ENCODE measurements around the gene SMG7. TPM values are rescaled to one million over a fixed set of nuclear protein-coding genes. Genes with fewer than 3 reads are reported as not detected.
A peak's percentile ranks its signal among the peaks of the same experiment; 100 is the strongest.

Gene SMG7
- total and polyA plus RNA-seq, 12 donors: 16.0 to 46.6 (median 37.8) TPM

- peak in 1 of 2 donors; percentile 20 for DNase-seq
- no peaks in the 10 kb centered on the region for H3K9me3 ChIP-seq
- H3K36me3 ChIP-seq: peaks cover 0 to 97% (median 59%) of the 10 kb centered on the region in 9 donors
- no peak overlapping the region for H3K4me3 ChIP-seq
- H3K4me1 ChIP-seq: peaks cover 0 to 43% (median 19%) of the 10 kb centered on the region in 9 donors
- intact Hi-C loops (cut with DNase I): loop anchor here in 8 of 10 donors (1.0 to 10.0 kb wide), 7 partner anchors 69 to 261 kb away; partner anchors contain the start of gene SMG7 (in 5 of the 8)
- WGBS, 2 donors: 36 to 44% methylated on average over 2 of the region's 2 CpGs
- peak overlapping the region in 1 of 10 donors; percentile 54 for H3K27ac ChIP-seq
- no peaks in the 10 kb centered on the region for H3K27me3 ChIP-seq
- peak; percentile 72 to 83 (median 78) for ATAC-seq
- TF ChIP-seq CTCF (IDR thresholded peaks at IDR 0.05): peak; percentile 16 to 73 (median 65)
Observed at GRCh38 chr1:183543619-183544204, 71.4 kb downstream of the SMG7 start.

- peak overlapping the region in 2 of 10 donors; percentile 23 to 37 for H3K27ac ChIP-seq
- ATAC-seq (peak in 4 of 8 donors; percentile 28 to 57 (median 46)), DNase-seq (peak in 1 of 2 donors; percentile 10)
- no peak for TF ChIP-seq CTCF (IDR thresholded peaks at IDR 0.05)
- no peak overlapping the region for H3K4me3 ChIP-seq
- peaks cover 0 to 97% (median 54%) of the 10 kb centered on the region in 9 donors for H3K36me3 ChIP-seq
- H3K4me1 ChIP-seq: peaks cover 0 to 43% (median 19%) of the 10 kb centered on the region in 9 donors
- no peaks in the 10 kb centered on the region for H3K9me3 ChIP-seq
- H3K27me3 ChIP-seq: no peaks in the 10 kb centered on the region
- 63 to 72% methylated on average over 5 of the region's 5 CpGs for WGBS, 2 donors
- intact Hi-C loops (cut with DNase I): loop anchor here in 9 of 10 donors (5.0 to 10.0 kb wide), 5 partner anchors 70 to 262 kb away; partner anchors contain the start of gene SMG7 (in 7 of the 9)
Observed at GRCh38 chr1:183544598-183545297, 72.4 kb downstream of the SMG7 start.

GRCh38 chr1:183546427-183546826, 74.1 kb downstream of the SMG7 start:
- no peak for TF ChIP-seq CTCF (IDR thresholded peaks at IDR 0.05)
- H3K9me3 ChIP-seq: no peaks in the 10 kb centered on the region
- DNase-seq (no peak), ATAC-seq (peak in 3 of 8 donors; percentile 16 to 54 (median 31))
- intact Hi-C loops (cut with DNase I): loop anchor here in 6 of 10 donors (5.0 to 10.0 kb wide), 3 partner anchors 72 to 78 kb away; partner anchors contain the start of gene SMG7 (in 3 of the 6)
- no peaks in the 10 kb centered on the region for H3K27me3 ChIP-seq
- H3K4me1 ChIP-seq: peaks cover 0 to 52% (median 19%) of the 10 kb centered on the region in 9 donors
- 68 to 75% methylated on average over 2 of the region's 2 CpGs for WGBS, 2 donors
- peaks cover 0 to 97% (median 54%) of the 10 kb centered on the region in 9 donors for H3K36me3 ChIP-seq
- no peak overlapping the region for H3K4me3 ChIP-seq
- H3K27ac ChIP-seq: peak overlapping the region in 5 of 10 donors; percentile 2 to 59 (median 46)

GRCh38 chr1:183548116-183548515, 75.8 kb downstream of the SMG7 start:
- no peak overlapping the region for H3K4me3 ChIP-seq
- no peaks in the 10 kb centered on the region for H3K27me3 ChIP-seq
- peak overlapping the region in 1 of 10 donors; percentile 5 for H3K27ac ChIP-seq
- TF ChIP-seq CTCF (IDR thresholded peaks at IDR 0.05): no peak
- intact Hi-C loops (cut with DNase I): loop anchor here in 6 of 10 donors (5.0 to 10.0 kb wide), 3 partner anchors 73 to 77 kb away; partner anchors contain the start of gene SMG7 (in 3 of the 6)
- no peaks in the 10 kb centered on the region for H3K9me3 ChIP-seq
- ATAC-seq (no peak), DNase-seq (no peak)
- H3K36me3 ChIP-seq: peaks cover 0 to 99% (median 61%) of the 10 kb centered on the region in 9 donors
- H3K4me1 ChIP-seq: peaks cover 0 to 49% (median 19%) of the 10 kb centered on the region in 9 donors
- WGBS, 2 donors: 89 to 100% methylated on average over 1 of the region's 1 CpG

Measured in heart right ventricle (tissue), 16 donors.